Ishikawa (cell line): ENCODE results near the gene NR2F1-AS1.
A peak's percentile ranks its signal among the peaks of the same experiment; 100 is the strongest.

Experiments used
- CEBPB ChIP-seq: IDR thresholded peaks from 2 replicates; pipeline ENCODE4 v1.6.1; 2012
- CREB1 ChIP-seq: IDR thresholded peaks from 2 replicates; pipeline ENCODE4 v1.6.1; 2012; ENCODE audit warnings: low read depth
- EGR1 ChIP-seq: IDR thresholded peaks from 2 replicates; pipeline ENCODE4 v1.6.1; 2012
- EP300 ChIP-seq: IDR thresholded peaks from 2 replicates; pipeline ENCODE4 v1.6.1; 2012; ENCODE audit warnings: borderline replicate concordance
- FOXM1 ChIP-seq: IDR thresholded peaks from 2 replicates; pipeline ENCODE4 v1.6.1; 2012; ENCODE audit warnings: low read depth, borderline replicate concordance
- MAX ChIP-seq: IDR thresholded peaks from 2 replicates; pipeline ENCODE4 v1.6.1; 2012
- NFIC ChIP-seq: IDR thresholded peaks from 2 replicates; pipeline ENCODE4 v1.6.1; 2012
- RAD21 ChIP-seq: IDR thresholded peaks from 2 replicates; pipeline ENCODE4 v1.6.1; 2012; ENCODE audit warnings: low read depth
- REST ChIP-seq: IDR thresholded peaks from 2 replicates; pipeline ENCODE4 v1.6.1; 2012; ENCODE audit warnings: low read depth, mild to moderate bottlenecking
- TAF1 ChIP-seq: IDR thresholded peaks from 2 replicates; pipeline ENCODE4 v1.6.1; 2012; ENCODE audit warnings: low read depth, mild to moderate bottlenecking
- TCF12 ChIP-seq: IDR thresholded peaks from 2 replicates; pipeline ENCODE4 v1.6.1; 2012; ENCODE audit warnings: low read depth
- TEAD4 ChIP-seq: IDR thresholded peaks from 2 replicates; pipeline ENCODE4 v1.6.1; 2012
- USF1 ChIP-seq: IDR thresholded peaks from 2 replicates; pipeline ENCODE4 v1.6.1; 2012
- YY1 ChIP-seq: IDR thresholded peaks from 2 replicates; pipeline ENCODE4 v1.6.1; 2012; ENCODE audit warnings: low read depth
- ZBTB7A ChIP-seq: IDR thresholded peaks from 2 replicates; pipeline ENCODE4 v1.6.1; 2012; ENCODE audit warnings: low read depth

NR2F1-AS1 gene

GRCh38 chr5:93580927-93581445 lies at the start of gene NR2F1-AS1:
TSS of gene NR2F1-AS1 (minus strand) at chr5:93581219.
- TF ChIP-seq MAX (peak; percentile 56; the same call in 1 of the 2 replicates), TEAD4 (no peak)

- TF ChIP-seq TCF12 (no peak), EP300 (no peak), TAF1 (no peak), NFIC (no peak)
Observed at GRCh38 chr5:93626801-93627200, 45.8 kb upstream of the NR2F1-AS1 start.

- TF ChIP-seq TAF1, result no peak
- no peak for TF ChIP-seq CEBPB
- TF ChIP-seq TEAD4, result no peak
- no peak for TF ChIP-seq FOXM1
- no peak for TF ChIP-seq EGR1
- TF ChIP-seq NFIC, result no peak
Observed at GRCh38 chr5:93623153-93623552, 42.1 kb upstream of the NR2F1-AS1 start.

GRCh38 chr5:93622240-93622885 lies 41.3 kb upstream of the NR2F1-AS1 start:
- no peak for TF ChIP-seq MAX
- no peak for TF ChIP-seq YY1
- TF ChIP-seq RAD21, result no peak
- no peak for TF ChIP-seq REST
- no peak for TF ChIP-seq TEAD4
- TF ChIP-seq USF1, result no peak
- no peak for TF ChIP-seq CEBPB

GRCh38 chr5:93621327-93621798 lies 40.3 kb upstream of the NR2F1-AS1 start:
- TF ChIP-seq ZBTB7A (peak; percentile 88; the same call in 1 of the 2 replicates), EP300 (no peak), MAX (no peak), NFIC (no peak)

- 0 out of 2 replicates have a peak, but pooled peaks have one; percentile 9 for TF ChIP-seq MAX
- TF ChIP-seq EP300, result 0 out of 2 replicates have a peak, but pooled peaks have one; percentile 18
- no peak for TF ChIP-seq ZBTB7A
- no peak for TF ChIP-seq NFIC
- TF ChIP-seq EGR1, result no peak
- peak; percentile 28; the same call in 1 of the 2 replicates for TF ChIP-seq RAD21
- TF ChIP-seq TAF1, result no peak; the same call in 1 of the 2 replicates
- TF ChIP-seq FOXM1, result no peak
- no peak for TF ChIP-seq CEBPB
- TF ChIP-seq USF1, result no peak
- no peak for TF ChIP-seq CREB1
- no peak for TF ChIP-seq TEAD4
- no peak for TF ChIP-seq REST
- TF ChIP-seq TCF12, result no peak
- 0 out of 2 replicates have a peak, but pooled peaks have one; percentile 26 for TF ChIP-seq YY1
Observed at GRCh38 chr5:93620487-93621326, 39.7 kb upstream of the NR2F1-AS1 start.
